ENCODE results near the gene MRPL49. TPM values are rescaled to one million over a fixed set of nuclear protein-coding genes. Genes with fewer than 3 reads are reported as not detected.

The MRPL49 gene
- total RNA-seq, 1 donor from 2014 or later: 38.3 TPM

GRCh38 chr11:65107078-65107477 lies 15.0 kb upstream of the MRPL49 start:
- H3K4me1 ChIP-seq: peaks cover 4% of the 10 kb centered on the region
- H3K4me3 ChIP-seq: no peak overlapping the region
- H3K79me2 ChIP-seq (ENCODE audit: low read depth): peaks cover 19% of the 10 kb centered on the region
- H3K36me3 ChIP-seq: no peaks in the 10 kb centered on the region
- Mint-ChIP-seq H3K4me3 (no peak overlapping the region), H3K4me1 (peaks cover 16% of the 10 kb centered on the region), H3K36me3 (peaks cover 2% of the 10 kb centered on the region), H3K9me3 (no peaks in the 10 kb centered on the region), H3K27me3 (ENCODE audit: insufficient read depth, low read depth) (peaks cover 11% of the 10 kb centered on the region), H3K27ac (no peak overlapping the region)
- H3K9me3 ChIP-seq (ENCODE audit: low read depth): no peaks in the 10 kb centered on the region
- H3F3A ChIP-seq (ENCODE audit: low read depth): peaks cover 22% of the 10 kb centered on the region
- H3K27ac ChIP-seq: no peak overlapping the region
- no peak overlapping the region for H3K4me2 ChIP-seq
- no peak for TF ChIP-seq EZH2 (IDR thresholded peaks at IDR 0.05)
- TF ChIP-seq CTCF (IDR thresholded peaks at IDR 0.05): no peak
- TF ChIP-seq EZH2phosphoT487 (IDR thresholded peaks at IDR 0.05): no peak
- no peaks in the 10 kb centered on the region for H3K27me3 ChIP-seq
- H2AFZ ChIP-seq (replicated peaks): no peak overlapping the region
- no peak overlapping the region for H3K9ac ChIP-seq
- H4K20me1 ChIP-seq (ENCODE audit: low read depth): peaks cover 10% of the 10 kb centered on the region
- no peak for DNase-seq (ENCODE audit: low spot score)

GRCh38 chr11:65107751-65108468 lies 14.2 kb upstream of the MRPL49 start:
- no peak overlapping the region for H3K27ac ChIP-seq
- no peak overlapping the region for H3K9ac ChIP-seq
- no peak overlapping the region for H2AFZ ChIP-seq (replicated peaks)
- H3K9me3 ChIP-seq (ENCODE audit: low read depth): no peaks in the 10 kb centered on the region
- peaks cover 12% of the 10 kb centered on the region for H4K20me1 ChIP-seq (ENCODE audit: low read depth)
- DNase-seq (ENCODE audit: low spot score): no peak
- Mint-ChIP-seq H3K9me3 (no peaks in the 10 kb centered on the region), H3K4me3 (no peak overlapping the region), H3K36me3 (peaks cover 2% of the 10 kb centered on the region), H3K27me3 (ENCODE audit: insufficient read depth, low read depth) (peaks cover 11% of the 10 kb centered on the region), H3K27ac (no peak overlapping the region), H3K4me1 (peaks cover 16% of the 10 kb centered on the region)
- TF ChIP-seq EZH2phosphoT487 (IDR thresholded peaks at IDR 0.05) (no peak), CTCF (IDR thresholded peaks at IDR 0.05) (no peak), EZH2 (IDR thresholded peaks at IDR 0.05) (no peak)
- H3K4me2 ChIP-seq: no peak overlapping the region
- H3K4me1 ChIP-seq: peaks cover 6% of the 10 kb centered on the region
- H3K79me2 ChIP-seq (ENCODE audit: low read depth): peaks cover 27% of the 10 kb centered on the region
- no peaks in the 10 kb centered on the region for H3K36me3 ChIP-seq
- H3K27me3 ChIP-seq: no peaks in the 10 kb centered on the region
- H3F3A ChIP-seq (ENCODE audit: low read depth): peaks cover 23% of the 10 kb centered on the region
- H3K4me3 ChIP-seq: no peak overlapping the region

- peaks cover 34% of the 10 kb centered on the region for H3K79me2 ChIP-seq (ENCODE audit: low read depth)
- no peaks in the 10 kb centered on the region for H3K9me3 Mint-ChIP-seq
- peaks cover 28% of the 10 kb centered on the region for H3F3A ChIP-seq (ENCODE audit: low read depth)
- peaks cover 19% of the 10 kb centered on the region for H4K20me1 ChIP-seq (ENCODE audit: low read depth)
- H3K27ac ChIP-seq: no peak overlapping the region
- H3K27me3 ChIP-seq: no peaks in the 10 kb centered on the region
- TF ChIP-seq CTCF (IDR thresholded peaks at IDR 0.05): no peak
- TF ChIP-seq EZH2phosphoT487 (IDR thresholded peaks at IDR 0.05): no peak
- no peak for TF ChIP-seq EZH2 (IDR thresholded peaks at IDR 0.05)
- H3K4me1 Mint-ChIP-seq: peaks cover 22% of the 10 kb centered on the region
- H3K4me3 Mint-ChIP-seq: no peak overlapping the region
- H3K36me3 Mint-ChIP-seq: peaks cover 2% of the 10 kb centered on the region
- no peak overlapping the region for H2AFZ ChIP-seq (replicated peaks)
- peaks cover 9% of the 10 kb centered on the region for H3K4me1 ChIP-seq
- peaks cover 11% of the 10 kb centered on the region for H3K27me3 Mint-ChIP-seq (ENCODE audit: insufficient read depth, low read depth)
- no peak overlapping the region for H3K9ac ChIP-seq
- H3K4me3 ChIP-seq: no peak overlapping the region
- H3K27ac Mint-ChIP-seq: no peak overlapping the region
- no peaks in the 10 kb centered on the region for H3K36me3 ChIP-seq
- no peak for DNase-seq (ENCODE audit: low spot score)
- no peaks in the 10 kb centered on the region for H3K9me3 ChIP-seq (ENCODE audit: low read depth)
- H3K4me2 ChIP-seq: no peak overlapping the region
Observed at GRCh38 chr11:65108469-65109123, 13.5 kb upstream of the MRPL49 start.
